H9 (cell line): ENCODE results near the gene PLCB1. TPM values are rescaled to one million over a fixed set of nuclear protein-coding genes. Genes with fewer than 3 reads are reported as not detected.

Source experiments
- DNase-seq: peaks from one replicate; pipeline ENCODE4 v3.0.0-alpha.2; 2017
- H2AFZ ChIP-seq: one replicate; pipeline ENCODE4 v1.6.1; 2013; ENCODE audit warnings: mild to moderate bottlenecking, low read length, control low read depth, moderate library complexity
- H2AK5ac ChIP-seq: 2 replicates; pipeline ENCODE4 v1.6.1; 2013; ENCODE audit warnings: low read length, control low read depth, mixed read lengths; ENCODE audit not compliant: insufficient read length
- H2BK120ac ChIP-seq: one replicate; pipeline ENCODE4 v1.6.1; 2013; ENCODE audit warnings: low read depth, mild to moderate bottlenecking, low read length, control low read depth, inconsistent platforms; ENCODE audit not compliant: poor library complexity, severe bottlenecking
- H2BK12ac ChIP-seq: 2 replicates; pipeline ENCODE4 v1.6.1; 2013; ENCODE audit warnings: low read length, control low read depth, mixed read lengths, low read depth; ENCODE audit not compliant: insufficient read length
- H2BK15ac ChIP-seq: 2 replicates; pipeline ENCODE4 v1.6.1; 2013; ENCODE audit warnings: low read depth, low read length, control low read depth
- H2BK20ac ChIP-seq: one replicate; pipeline ENCODE4 v1.6.1; 2013; ENCODE audit warnings: low read depth, mild to moderate bottlenecking, low read length, control low read depth, inconsistent platforms; ENCODE audit not compliant: poor library complexity, severe bottlenecking
- H2BK5ac ChIP-seq: 2 replicates; pipeline ENCODE4 v1.6.1; 2013; ENCODE audit warnings: low read length, control low read depth, mixed read lengths; ENCODE audit not compliant: insufficient read length
- H3K14ac ChIP-seq: 2 replicates; pipeline ENCODE4 v1.6.1; 2013; ENCODE audit warnings: low read length, control low read depth; ENCODE audit not compliant: insufficient read depth
- H3K18ac ChIP-seq: 2 replicates; pipeline ENCODE4 v1.6.1; 2013; ENCODE audit warnings: low read depth, mild to moderate bottlenecking, mixed read lengths, low read length, control low read depth; ENCODE audit not compliant: insufficient read length
- H3K23ac ChIP-seq: 2 replicates; pipeline ENCODE4 v1.6.1; 2013; ENCODE audit warnings: low read length, control low read depth, mixed read lengths, low read depth; ENCODE audit not compliant: insufficient read length
- H3K23me2 ChIP-seq: 2 replicates; pipeline ENCODE4 v1.6.1; 2013; ENCODE audit warnings: low read depth, mild to moderate bottlenecking, mixed read lengths, low read length, control low read depth; ENCODE audit not compliant: insufficient read length, poor library complexity, severe bottlenecking
- H3K27ac ChIP-seq: 2 replicates; pipeline ENCODE4 v1.5.1; 2013; ENCODE audit warnings: low read length, control low read depth, mixed read lengths, low read depth; ENCODE audit not compliant: insufficient read length
- H3K27me3 ChIP-seq: 2 replicates; pipeline ENCODE4 v1.6.1; 2013; ENCODE audit warnings: low read length, control low read depth, inconsistent platforms; ENCODE audit not compliant: insufficient read depth
- H3K4ac ChIP-seq: 2 replicates; pipeline ENCODE4 v1.6.1; 2013; ENCODE audit warnings: low read depth, mild to moderate bottlenecking, control low read depth, inconsistent platforms, low read length, moderate library complexity
- H3K4me1 ChIP-seq: 2 replicates; pipeline ENCODE4 v1.6.1; 2013; ENCODE audit warnings: low read length, control low read depth, inconsistent platforms; ENCODE audit not compliant: insufficient read depth
- H3K4me2 ChIP-seq: 2 replicates; pipeline ENCODE4 v1.6.1; 2013; ENCODE audit warnings: low read length, control low read depth, mixed read lengths; ENCODE audit not compliant: insufficient read length, insufficient read depth
- H3K56ac ChIP-seq: 2 replicates; pipeline ENCODE4 v1.6.1; 2013; ENCODE audit warnings: low read depth, mild to moderate bottlenecking, mixed read lengths, low read length, control low read depth; ENCODE audit not compliant: insufficient read length
- H3K79me1 ChIP-seq: 2 replicates; pipeline ENCODE4 v1.6.1; 2013; ENCODE audit warnings: low read depth, mild to moderate bottlenecking, moderate library complexity, low read length, control low read depth, inconsistent platforms; ENCODE audit not compliant: insufficient read depth, poor library complexity, severe bottlenecking
- H3K79me2 ChIP-seq: 2 replicates; pipeline ENCODE4 v1.6.1; 2013; ENCODE audit warnings: low read length, control low read depth, inconsistent platforms; ENCODE audit not compliant: insufficient read depth
- H3K9ac ChIP-seq: 2 replicates; pipeline ENCODE4 v1.6.1; 2013; ENCODE audit warnings: low read length, control low read depth, mixed read lengths; ENCODE audit not compliant: insufficient read length; ENCODE audit errors: extremely low read depth
- H3K9me3 ChIP-seq: one replicate; pipeline ENCODE4 v1.6.1; 2013; ENCODE audit warnings: low read depth, low read length, inconsistent platforms; ENCODE audit not compliant: control insufficient read depth
- H3T11ph ChIP-seq: one replicate; pipeline ENCODE4 v1.6.1; 2013; ENCODE audit warnings: mild to moderate bottlenecking, low read length, control low read depth, inconsistent platforms
- H4K20me1 ChIP-seq: one replicate; pipeline ENCODE4 v1.6.1; 2013; ENCODE audit not compliant: control insufficient read depth, insufficient read length, insufficient read depth
- H4K5ac ChIP-seq: 2 replicates; pipeline ENCODE4 v1.6.1; 2013; ENCODE audit warnings: low read depth, mild to moderate bottlenecking, mixed read lengths, low read length, control low read depth; ENCODE audit not compliant: insufficient read length
- H4K8ac ChIP-seq: replicated peaks from 2 replicates; pipeline ENCODE4 v1.6.1; 2013; ENCODE audit warnings: low read length, control low read depth, mixed read lengths, low read depth; ENCODE audit not compliant: insufficient read length
- H4K91ac ChIP-seq: 2 replicates; pipeline ENCODE4 v1.6.1; 2013; ENCODE audit warnings: low read depth, mild to moderate bottlenecking, moderate library complexity, mixed read lengths, low read length, control low read depth; ENCODE audit not compliant: insufficient read length
- H3K27ac Mint-ChIP-seq, 3 experiments: 2 replicates in 2 of 3; 3 replicates in 1 of 3; pipeline ENCODE4 v1.8.0; 2020 to 2021; ENCODE audit warnings: mixed read lengths in 3 of 3, mild to moderate bottlenecking in 1 of 3, moderate library complexity in 1 of 3
- H3K27me3 Mint-ChIP-seq: 2 replicates; pipeline ENCODE4 v1.8.0; 2021; ENCODE audit warnings: low read depth, mild to moderate bottlenecking, moderate library complexity, mixed read lengths
- H3K36me3 Mint-ChIP-seq, 3 experiments: 2 replicates in 2 of 3; 3 replicates in 1 of 3; pipeline ENCODE4 v1.8.0; 2020 to 2021; ENCODE audit warnings: low read depth in 3 of 3, mixed read lengths in 3 of 3; ENCODE audit not compliant: insufficient read depth in 1 of 3
- H3K4me1 Mint-ChIP-seq, 2 experiments: 2 replicates each; pipeline ENCODE4 v1.8.0; 2020; ENCODE audit warnings: mixed read lengths in 2 of 2
- H3K4me3 Mint-ChIP-seq, 2 experiments: 2 replicates in 1 of 2; 3 replicates in 1 of 2; pipeline ENCODE4 v1.8.0; 2020 to 2021; ENCODE audit warnings: mild to moderate bottlenecking in 2 of 2, mixed read lengths in 2 of 2, moderate library complexity in 1 of 2
- H3K9me3 Mint-ChIP-seq, 2 experiments: 2 replicates in 1 of 2; 3 replicates in 1 of 2; pipeline ENCODE4 v1.8.0; 2020; ENCODE audit warnings: mild to moderate bottlenecking in 2 of 2, mixed read lengths in 2 of 2, moderate library complexity in 1 of 2
- CTCF ChIP-seq: fragments of 200-600 bp; sonication (generic); conservative IDR thresholded peaks from 3 replicates; pipeline ENCODE4 v1.8.0; 2021; ENCODE audit warnings: antibody characterized with exemption, mild to moderate bottlenecking
- WGBS: extraction: QIAGEN DNeasy Blood & Tissue Kit; methylation state at CpG from one replicate; pipeline ENCODE4 v1.1.7; 2013; ENCODE audit warnings: missing lambda C conversion rate, low lambda C conversion rate, mixed read lengths; ENCODE audit not compliant: insufficient read length; ENCODE audit errors: extremely low coverage; 5-methylcytosine and 5-hydroxymethylcytosine counted together
- total RNA-seq: library from RNA; stranded (reverse); gene quantifications from 2 replicates; pipeline ENCODE4 v1.2.1, GENCODE V29; 2021

The PLCB1 gene
- total RNA-seq, 1 experiment from 2014 or later: 11.5 TPM

GRCh38 chr20:8228315-8228714, 96.2 kb downstream of the PLCB1 start:
- H4K8ac ChIP-seq: no peak overlapping the region
- H2BK15ac ChIP-seq: no peak overlapping the region
- no peak overlapping the region for H3K4me3 Mint-ChIP-seq
- no peaks in the 10 kb centered on the region for H3K23me2 ChIP-seq
- no peak overlapping the region for H2BK120ac ChIP-seq
- H3K27me3 Mint-ChIP-seq: no peaks in the 10 kb centered on the region
- H3K4me1 Mint-ChIP-seq: peaks cover 4 to 8% of the 10 kb centered on the region in 2 experiments
- no peaks in the 10 kb centered on the region for H3K9me3 ChIP-seq
- no peaks in the 10 kb centered on the region for H3K79me1 ChIP-seq
- no peaks in the 10 kb centered on the region for H4K20me1 ChIP-seq
- no peaks in the 10 kb centered on the region for H3K27me3 ChIP-seq
- H3K9me3 Mint-ChIP-seq: no peaks in the 10 kb centered on the region
- H3K27ac ChIP-seq: no peak overlapping the region
- no peak overlapping the region for H3K23ac ChIP-seq
- H2BK20ac ChIP-seq: no peak overlapping the region
- H3K36me3 Mint-ChIP-seq: no peaks in the 10 kb centered on the region
- no peak overlapping the region for H2BK12ac ChIP-seq
- H3K56ac ChIP-seq: no peak overlapping the region
- H3K79me2 ChIP-seq: no peaks in the 10 kb centered on the region
- WGBS: no CpG with 5 or more reads among the region's 3 CpGs
- no peak overlapping the region for H4K91ac ChIP-seq
- no peak overlapping the region for H2AFZ ChIP-seq
- no peak overlapping the region for H4K5ac ChIP-seq
- H3K14ac ChIP-seq: no peak overlapping the region
- H3K4me2 ChIP-seq: no peak overlapping the region
- H3K4ac ChIP-seq: no peak overlapping the region
- DNase-seq: no peak
- no peak overlapping the region for H3K18ac ChIP-seq
- H3K9ac ChIP-seq: no peak overlapping the region
- no peak overlapping the region for H3T11ph ChIP-seq
- no peaks in the 10 kb centered on the region for H3K4me1 ChIP-seq
- no peak for TF ChIP-seq CTCF
- no peak overlapping the region for H2AK5ac ChIP-seq
- H3K27ac Mint-ChIP-seq: peak overlapping the region in 1 of 3 experiments; percentile 52; a peak in 1 of 7 replicates
- H2BK5ac ChIP-seq: no peak overlapping the region
